Right hindlimb (tissue), 1 donor: ENCODE results near the gene PES1.
"Not testable (repeated sequence)": the region's sequence is repeated elsewhere in the genome, so short reads cannot be mapped to it uniquely, and the experiment has no call there.

Experiments
- DNase-seq: peaks from one replicate; pipeline ENCODE4 v3.0.0-alpha.2; 2018

The PES1 gene

DNA sequence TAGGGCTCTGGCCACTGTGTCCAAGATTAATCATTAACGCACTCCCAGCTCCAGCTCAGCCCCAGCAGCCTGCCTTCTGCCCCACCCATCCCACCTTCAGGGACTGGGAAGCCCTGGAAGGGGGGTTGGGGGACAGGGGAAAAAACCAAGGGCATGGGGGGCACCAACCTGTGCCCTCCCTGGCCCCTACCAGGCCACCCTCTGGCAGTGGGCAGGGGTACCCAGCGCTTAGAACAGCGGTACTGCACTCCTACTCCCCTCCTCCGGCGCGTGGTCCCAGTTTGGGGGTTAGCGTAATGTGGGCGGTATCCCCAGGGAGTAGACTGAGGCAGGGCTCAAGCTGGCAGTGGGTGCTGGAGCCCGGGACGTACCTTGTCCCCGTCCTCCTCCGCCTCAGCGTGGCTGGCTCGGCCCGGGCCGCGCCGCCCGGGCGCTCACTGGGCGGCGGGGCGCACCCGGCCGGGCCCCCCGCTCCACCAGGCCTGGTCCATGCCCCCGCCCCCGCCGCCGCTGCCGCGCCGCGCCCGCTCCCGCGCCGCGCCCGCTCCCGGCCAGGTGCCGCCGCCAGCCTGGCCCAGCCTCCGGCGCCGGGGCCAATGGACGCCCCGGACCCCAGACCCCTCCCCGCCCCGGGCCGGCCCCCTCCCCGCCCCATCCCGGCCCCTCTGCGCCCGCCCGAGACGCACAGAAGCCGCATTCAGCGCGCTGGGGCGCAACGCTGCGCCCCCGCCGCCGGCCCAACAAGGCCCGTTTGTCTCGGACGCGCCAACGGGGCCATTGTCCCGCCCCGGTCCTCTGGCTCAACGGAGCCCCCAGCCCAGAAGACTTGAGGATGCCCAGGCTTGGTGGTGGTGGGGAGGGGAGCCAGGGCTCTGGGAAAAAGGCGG, 17.4 kb downstream of the PES1 start, which contains the start of gene GAL3ST1:
GAL3ST1 (minus strand) TSS at position 571 of the 887 bp plus-strand sequence. CDS start 17,273 bp downstream, outside the sequence.
- peak; percentile 62 for DNase-seq

DNA sequence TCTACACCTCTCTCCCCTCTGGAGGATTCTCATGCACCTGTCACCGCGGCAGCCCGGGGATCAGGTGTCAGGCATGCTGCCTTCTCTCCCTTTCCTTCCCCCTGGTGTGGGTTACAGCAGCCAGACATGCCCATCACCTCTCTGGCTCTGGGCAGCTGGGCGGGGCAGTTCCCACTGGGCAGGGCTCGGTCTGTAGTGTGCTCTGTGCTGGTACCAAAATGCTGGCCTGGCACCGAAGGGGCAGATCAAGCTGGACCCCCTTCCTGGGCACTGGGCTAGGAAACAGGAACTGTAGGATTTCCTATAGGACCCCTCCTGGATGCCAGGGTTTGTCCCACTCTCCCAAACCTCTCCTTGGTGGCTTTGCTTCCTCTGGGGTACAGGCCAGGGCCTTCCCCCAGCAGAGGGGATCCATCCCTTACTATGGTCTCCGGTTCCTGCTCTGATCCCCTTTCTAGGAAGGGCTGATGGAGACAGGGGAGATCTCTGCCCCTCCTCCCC, 18.1 kb downstream of the PES1 start:
- DNase-seq = peak; percentile 53

DNA sequence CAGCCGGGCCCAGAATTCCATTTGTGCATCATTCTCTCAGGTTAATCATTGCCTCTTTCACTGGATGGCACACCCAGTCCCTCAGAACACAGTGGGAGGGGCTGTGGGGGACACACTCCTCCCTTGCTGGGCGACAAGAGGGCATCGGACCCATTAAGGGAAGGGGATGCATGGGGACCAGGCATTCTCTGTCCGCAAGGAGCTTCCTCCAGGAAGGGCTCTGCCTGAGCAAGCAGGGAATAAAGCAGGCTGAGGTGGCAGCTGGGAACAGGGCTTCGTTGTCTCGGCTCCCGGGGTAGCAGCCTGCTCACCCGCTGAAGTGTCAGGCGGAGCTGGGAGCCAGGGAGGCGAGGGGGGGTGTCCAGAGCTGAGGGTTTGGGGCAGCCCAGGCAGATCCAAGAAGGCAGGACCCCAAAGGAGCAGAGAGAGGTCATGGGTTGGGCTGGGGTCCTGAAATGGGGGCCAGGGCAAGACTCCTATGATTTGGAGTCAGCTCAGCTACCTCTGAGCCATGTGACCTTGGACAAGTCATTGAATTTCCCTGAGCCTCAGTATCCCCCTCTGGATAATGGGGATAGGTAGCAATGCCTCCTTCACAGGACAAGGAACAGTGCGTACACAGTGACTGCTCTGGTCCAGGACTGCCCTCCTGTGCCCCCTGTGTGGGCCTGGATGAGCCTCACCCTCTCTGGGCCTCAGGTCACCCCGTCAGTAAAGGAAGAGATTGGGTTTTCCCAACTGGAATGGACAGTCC, 18.7 kb downstream of the PES1 start:
- DNase-seq = no peak

GRCh38 chr22:30572210-30572609, 19.5 kb downstream of the PES1 start:
- DNase-seq = no peak

GRCh38 chr22:30569674-30570202, 22.0 kb downstream of the PES1 start:
- DNase-seq = no peak

- no peak for DNase-seq
Measured at GRCh38 chr22:30568137-30568805, 23.4 kb downstream of the PES1 start.

DNA sequence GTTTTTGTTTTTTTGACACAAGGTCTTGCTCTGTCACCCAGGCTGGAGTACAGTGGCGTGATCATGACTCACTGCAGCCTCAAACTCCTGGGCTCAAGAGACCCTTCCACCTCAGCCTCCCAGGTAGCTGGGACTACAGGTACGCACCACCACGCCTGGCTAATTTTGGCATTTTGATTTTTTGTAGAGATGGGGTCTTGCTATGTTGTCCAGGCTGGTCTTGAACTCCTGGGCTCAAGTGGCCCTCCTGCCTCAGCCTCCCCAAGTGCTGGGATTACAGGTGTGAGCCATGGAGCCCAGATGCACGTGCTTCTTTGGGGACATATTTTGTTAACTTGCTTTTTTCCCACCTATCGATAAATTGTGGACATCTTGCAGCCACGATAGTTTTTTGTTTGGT, 24.4 kb downstream of the PES1 start:
- DNase-seq = not testable (repeated sequence)

GRCh38 chr22:30566125-30566524, 25.6 kb downstream of the PES1 start:
- no peak for DNase-seq

DNA sequence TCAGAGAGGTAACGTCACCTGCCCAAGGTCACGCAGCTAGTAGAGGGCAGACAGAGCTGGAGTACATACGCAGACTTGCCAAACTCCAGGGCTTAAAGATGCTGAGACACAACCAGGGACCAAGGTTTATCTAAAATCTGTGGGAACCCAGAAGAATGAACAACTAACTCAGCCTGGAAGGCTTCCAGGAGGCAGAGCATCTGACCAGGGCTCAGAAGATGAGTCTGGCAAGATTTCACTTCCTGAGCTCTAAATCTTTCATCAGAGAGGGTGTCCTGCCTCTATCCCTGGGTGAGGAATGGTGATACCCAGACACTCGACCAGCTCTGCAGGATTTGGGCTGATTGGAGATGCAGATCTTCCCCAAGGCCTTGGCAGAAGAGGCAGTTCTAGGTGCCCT, 26.4 kb downstream of the PES1 start:
- no peak for DNase-seq

DNA sequence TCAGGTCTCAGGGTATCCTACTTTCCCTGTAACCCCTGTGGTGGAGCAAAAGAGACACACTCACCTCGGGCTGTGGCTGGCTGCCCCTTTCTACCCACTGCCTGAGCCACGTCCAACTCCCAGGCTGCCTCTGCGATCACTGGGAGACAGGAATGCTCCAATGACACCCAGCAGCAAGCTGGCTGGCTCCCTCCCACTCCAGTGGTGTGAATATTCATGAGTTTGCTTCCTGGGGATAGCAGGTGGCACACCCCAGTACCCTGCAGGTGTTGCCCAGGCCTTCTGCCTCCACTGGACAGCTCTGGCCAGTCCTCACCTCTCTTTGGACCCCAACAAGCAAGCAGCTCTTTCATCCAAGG, 27.0 kb downstream of the PES1 start:
- no peak for DNase-seq

GRCh38 chr22:30564045-30564760, 27.5 kb downstream of the PES1 start:
- no peak for DNase-seq

GRCh38 chr22:30562366-30562765, 29.3 kb downstream of the PES1 start:
- DNase-seq = no peak

DNA sequence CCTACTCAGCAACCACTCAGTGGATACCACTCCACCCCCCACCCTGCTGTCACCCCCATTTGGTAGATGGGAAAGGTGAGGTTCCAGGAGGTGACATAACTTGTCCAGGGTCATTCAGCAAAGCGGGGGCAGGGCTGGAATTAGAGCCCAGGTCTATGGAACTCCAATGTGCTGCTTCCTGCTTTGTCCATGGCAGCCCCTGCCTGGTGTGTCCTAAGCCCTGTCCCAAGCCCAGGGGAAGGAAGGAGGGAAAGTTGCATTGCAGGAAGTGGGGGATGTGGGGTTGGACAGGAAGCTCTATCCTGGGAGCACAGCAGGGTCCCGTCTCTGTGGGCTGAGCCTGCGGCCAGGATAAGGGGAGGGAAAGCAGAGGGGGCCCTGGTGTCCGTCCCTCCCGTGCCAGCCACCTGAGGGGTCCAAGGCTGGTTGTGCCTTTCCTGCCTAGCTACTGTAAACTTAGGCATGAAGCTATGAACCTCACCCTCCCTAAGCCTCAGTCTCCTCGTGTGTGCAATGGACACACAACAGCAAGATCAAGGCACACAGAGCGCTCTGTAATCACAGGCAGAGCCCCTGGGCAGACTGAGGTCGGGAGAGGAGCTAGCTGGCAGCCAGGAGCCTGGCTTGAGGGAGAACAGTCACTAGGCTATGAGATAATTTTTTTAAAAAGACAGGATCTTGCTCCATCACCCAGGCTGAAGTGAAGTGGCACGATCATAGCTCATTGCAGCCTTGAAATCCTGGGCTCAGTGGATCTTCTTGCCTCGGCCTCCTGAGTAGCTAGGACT, 30.1 kb downstream of the PES1 start:
- no peak for DNase-seq

GRCh38 chr22:30560643-30561202, 31.0 kb downstream of the PES1 start:
- not testable (repeated sequence) for DNase-seq

GRCh38 chr22:30559889-30560288, 31.8 kb downstream of the PES1 start:
- DNase-seq = no peak

GRCh38 chr22:30557243-30557642, 34.5 kb downstream of the PES1 start:
- no peak for DNase-seq

- DNase-seq = no peak
Measured at GRCh38 chr22:30556388-30556787, 35.3 kb downstream of the PES1 start.

DNA sequence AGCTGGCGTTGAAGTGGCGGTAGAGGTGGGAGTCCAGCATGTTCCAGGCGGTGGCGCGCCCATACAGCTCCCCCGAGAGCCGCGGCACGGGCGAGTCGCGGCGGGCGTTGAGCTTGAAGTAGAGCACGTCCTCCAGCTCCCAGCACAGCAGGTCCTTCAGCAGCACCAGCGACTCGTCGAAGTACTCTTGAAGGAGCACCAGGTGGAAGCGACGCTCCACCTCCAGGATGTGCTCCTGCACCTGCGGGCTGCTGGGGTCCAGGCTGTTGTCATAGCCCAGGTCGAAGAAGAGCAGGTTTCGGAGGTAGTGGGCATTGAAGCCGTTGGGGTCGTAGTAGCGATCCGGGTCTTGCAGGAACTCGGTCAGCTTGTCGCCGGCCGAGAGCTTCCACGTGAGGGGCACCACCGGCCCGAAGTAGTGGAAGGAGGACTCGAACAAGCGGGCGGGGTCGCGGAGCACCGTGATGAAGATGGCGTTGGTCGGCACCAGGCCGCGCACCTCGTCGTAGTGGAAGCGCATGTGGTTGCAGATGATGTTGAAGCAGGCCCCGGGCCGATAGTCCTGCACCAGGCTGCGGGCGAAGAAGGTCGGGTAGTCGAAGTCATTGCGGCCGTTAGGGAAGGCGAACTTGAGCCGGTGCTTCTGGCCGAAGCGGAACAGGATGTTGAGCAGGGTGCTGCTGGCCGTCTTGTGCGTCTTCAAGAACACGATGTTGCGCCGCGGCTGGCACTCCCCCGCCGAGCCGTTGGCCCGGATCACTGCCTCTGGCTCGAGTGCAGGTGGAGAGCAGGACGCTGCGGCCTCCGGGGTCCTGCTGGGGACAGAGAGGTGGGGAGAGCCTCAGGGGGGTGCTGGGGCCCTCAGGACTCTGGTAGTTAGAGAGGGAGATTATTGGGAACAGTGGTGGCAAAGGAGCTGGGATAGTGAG, 36.2 kb downstream of the PES1 start:
- no peak for DNase-seq

DNA sequence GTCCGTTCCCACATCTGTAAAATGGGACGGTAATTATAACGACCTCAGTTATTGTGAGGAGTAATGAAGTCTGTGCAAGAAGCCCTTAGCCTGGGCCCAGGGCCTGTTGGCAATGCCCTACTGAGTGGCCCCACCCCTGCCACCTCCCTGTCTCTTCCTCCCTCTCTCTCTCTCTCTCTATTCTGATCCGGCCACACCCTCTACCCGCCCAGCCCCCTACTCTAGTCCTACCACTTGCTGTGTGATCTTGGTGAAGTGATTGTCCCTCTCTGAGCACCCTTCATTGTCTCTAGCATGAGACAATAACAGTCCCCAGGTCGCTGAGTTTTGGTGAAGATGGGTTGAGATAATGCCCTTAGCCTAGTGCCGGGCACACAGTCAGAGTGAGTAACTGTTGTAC, 37.7 kb downstream of the PES1 start:
- no peak for DNase-seq

- no peak for DNase-seq
Measured at GRCh38 chr22:30552719-30553118, 39.0 kb downstream of the PES1 start.
